ENCODE results near the gene SLC18B1. TPM values are rescaled to one million over a fixed set of nuclear protein-coding genes. Genes with fewer than 3 reads are reported as not detected.

The SLC18B1 gene
- total RNA-seq, 1 experiment from 2014 or later: 24.1 TPM

GRCh38 chr6:132790450-132790849 lies 8.0 kb downstream of the SLC18B1 start:
- H3K36me3 Mint-ChIP-seq: peaks cover 59% of the 10 kb centered on the region
- DNase-seq (ENCODE audit: low spot score) (no peak), ATAC-seq (no peak)
- ChIA-PET CTCF (interaction anchor here (0.8 kb wide), 1 partner anchor 9 kb away, joined by 3 read pairs; no protein-coding TSS in a partner anchor), POLR2A (no interaction called here)
- H3K27me3 Mint-ChIP-seq (ENCODE audit: low read depth): no peaks in the 10 kb centered on the region
- no peaks in the 10 kb centered on the region for H3K4me1 Mint-ChIP-seq
- TF ChIP-seq ZNF425 (CRISPR knock-in tag; conservative IDR thresholded peaks at IDR 0.05) (no peak), SOX15 (CRISPR knock-in tag; IDR thresholded peaks at IDR 0.05) (no peak), FOXP4 (CRISPR knock-in tag; IDR thresholded peaks at IDR 0.05) (no peak), ZBTB43 (CRISPR knock-in tag; IDR thresholded peaks at IDR 0.05) (no peak), TP53 (CRISPR knock-in tag; IDR thresholded peaks at IDR 0.05) (no peak), KAT7 (CRISPR knock-in tag; IDR thresholded peaks at IDR 0.05; ENCODE audit: borderline replicate concordance) (no peak), NR2C2 (CRISPR knock-in tag; IDR thresholded peaks at IDR 0.05) (no peak), E2F5 (CRISPR knock-in tag; IDR thresholded peaks at IDR 0.05) (no peak), E2F4 (CRISPR knock-in tag; IDR thresholded peaks at IDR 0.05; ENCODE audit: borderline replicate concordance, low read depth) (no peak), ATF6 (CRISPR knock-in tag; IDR thresholded peaks at IDR 0.05) (no peak), GRHL2 (CRISPR knock-in tag; IDR thresholded peaks at IDR 0.05; ENCODE audit: insufficient replicate concordance, severe bottlenecking) (no peak), ETV6 (CRISPR knock-in tag; IDR thresholded peaks at IDR 0.05) (no peak), ARID4B (CRISPR knock-in tag; IDR thresholded peaks at IDR 0.05; ENCODE audit: borderline replicate concordance) (no peak), ERG (CRISPR knock-in tag; IDR thresholded peaks at IDR 0.05) (no peak), RELA (CRISPR knock-in tag; IDR thresholded peaks at IDR 0.05; ENCODE audit: borderline replicate concordance) (no peak), ELF4 (CRISPR knock-in tag; IDR thresholded peaks at IDR 0.05; ENCODE audit: low read depth) (no peak), JUN (CRISPR knock-in tag; IDR thresholded peaks at IDR 0.05) (no peak), PRRX2 (CRISPR knock-in tag; IDR thresholded peaks at IDR 0.05) (no peak), USF2 (CRISPR knock-in tag; IDR thresholded peaks at IDR 0.05) (no peak)
- peaks cover 3% of the 10 kb centered on the region; the same call in 1 of the 2 replicates for H3K9me3 Mint-ChIP-seq
- H3K27ac Mint-ChIP-seq: no peak overlapping the region
- no peak overlapping the region for H3K4me3 Mint-ChIP-seq
